ENCODE measurements around the gene MIER2. TPM values are rescaled to one million over a fixed set of nuclear protein-coding genes. Genes with fewer than 3 reads are reported as not detected.
"Not testable (repeated sequence)": the region's sequence is repeated elsewhere in the genome, so short reads cannot be mapped to it uniquely, and the experiment has no call there.

Gene MIER2
- polyA plus RNA-seq, 3 donors: 3.6 to 21.9 (median 6.9) TPM

- intact Hi-C loops (cut with micrococcal nuclease): no loop called here
- Histone ChIP-seq H4K20me1 (ENCODE audit: insufficient read depth, low read length) (no peaks in the 10 kb centered on the region), H2AFZ (ENCODE audit: insufficient read depth, low read depth, low read length, poor library complexity, severe bottlenecking) (no peak overlapping the region), H3K79me2 (ENCODE audit: insufficient read depth, low read length) (no peaks in the 10 kb centered on the region), H3K4me3 (replicated peaks in 1 of 3; ENCODE audit: low read depth in 2 of 3, low read length in 3 of 3) (no peak overlapping the region), H3K9ac (ENCODE audit: insufficient read depth, low read length, poor library complexity, severe bottlenecking) (no peak overlapping the region), H3K9me3 (replicated peaks in 1 of 2; ENCODE audit: control insufficient read depth in 1 of 2, insufficient read depth in 1 of 2, low read length in 2 of 2) (peaks cover 6 to 7% of the 10 kb centered on the region in 2 donors), H3K27me3 (ENCODE audit: control insufficient read depth in 2 of 2, insufficient read depth in 2 of 2, low read length in 2 of 2) (no peaks in the 10 kb centered on the region), H3K36me3 (replicated peaks in 1 of 2; ENCODE audit: control insufficient read depth in 1 of 2, insufficient read depth in 2 of 2, low read length in 2 of 2) (no peaks in the 10 kb centered on the region), H3K27ac (ENCODE audit: low read depth in 1 of 2, low read length in 2 of 2) (no peak overlapping the region), H3K4me2 (replicated peaks; ENCODE audit: extremely low read depth, low read length, poor library complexity, severe bottlenecking) (no peak overlapping the region), H3K4me1 (ENCODE audit: control insufficient read depth in 1 of 2, insufficient read depth in 2 of 2, low read length in 2 of 2) (no peaks in the 10 kb centered on the region)
- DNase-seq: no peak
- 90% methylated on average over 1 of the region's 2 CpGs for WGBS (ENCODE audit: insufficient coverage)
- peaks cover 2 to 9% (median 6%) of the 10 kb centered on the region in 3 donors for H3K27me3 Mint-ChIP-seq (ENCODE audit: low read depth in 3 of 3)
- TF ChIP-seq CTCF (IDR thresholded peaks at IDR 0.05): no peak
- no peak overlapping the region for H3K27ac Mint-ChIP-seq
- no peaks in the 10 kb centered on the region for H3K36me3 Mint-ChIP-seq
- H3K4me1 Mint-ChIP-seq: peaks cover 2% of the 10 kb centered on the region
- peaks cover 5 to 25% (median 11%) of the 10 kb centered on the region in 7 donors for H3K9me3 Mint-ChIP-seq
- no peak overlapping the region for H3K4me3 Mint-ChIP-seq
These were observed 15.0 kb upstream of the MIER2 start for GRCh38 chr19:359653-359925.

GRCh38 chr19:355536-355935, 10.9 kb upstream of the MIER2 start:
- H3K27me3 ChIP-seq (ENCODE audit: control insufficient read depth in 2 of 2, insufficient read depth in 2 of 2, low read length in 2 of 2); H3K27ac Mint-ChIP-seq; H3K9ac ChIP-seq (ENCODE audit: insufficient read depth, low read length, poor library complexity, severe bottlenecking); H3K4me3 Mint-ChIP-seq; H3K36me3 Mint-ChIP-seq; H3K36me3 ChIP-seq (replicated peaks in 1 of 2; ENCODE audit: control insufficient read depth in 1 of 2, insufficient read depth in 2 of 2, low read length in 2 of 2); intact Hi-C loops (cut with micrococcal nuclease); H3K4me1 ChIP-seq (ENCODE audit: control insufficient read depth in 1 of 2, insufficient read depth in 2 of 2, low read length in 2 of 2); H3K27ac ChIP-seq (ENCODE audit: low read depth in 1 of 2, low read length in 2 of 2); H3K4me2 ChIP-seq (replicated peaks; ENCODE audit: extremely low read depth, low read length, poor library complexity, severe bottlenecking); H3K4me1 Mint-ChIP-seq; H4K20me1 ChIP-seq (ENCODE audit: insufficient read depth, low read length); DNase-seq; H2AFZ ChIP-seq (ENCODE audit: insufficient read depth, low read depth, low read length, poor library complexity, severe bottlenecking); H3K79me2 ChIP-seq (ENCODE audit: insufficient read depth, low read length); H3K4me3 ChIP-seq (replicated peaks in 1 of 3; ENCODE audit: low read depth in 2 of 3, low read length in 3 of 3): not testable (repeated sequence)
- 95% methylated on average over 7 of the region's 15 CpGs for WGBS (ENCODE audit: insufficient coverage)
- H3K9me3 ChIP-seq (replicated peaks in 1 of 2; ENCODE audit: control insufficient read depth in 1 of 2, insufficient read depth in 1 of 2, low read length in 2 of 2): peaks cover 15 to 17% of the 10 kb centered on the region in 2 donors
- Mint-ChIP-seq H3K27me3 (ENCODE audit: low read depth in 3 of 3) (peaks cover 6 to 12% (median 7%) of the 10 kb centered on the region in 3 donors), H3K9me3 (peaks cover 11 to 38% (median 22%) of the 10 kb centered on the region in 7 donors)

Measured in CD14-positive monocyte (primary cell).